HepG2 (cell line): ENCODE data around the gene CDH23. TPM values are rescaled to one million over a fixed set of nuclear protein-coding genes. Genes with fewer than 3 reads are reported as not detected.
A peak's percentile ranks its signal among the peaks of the same experiment; 100 is the strongest.

Experiments used
- BATF2 ChIP-seq: sonication (generic); formaldehyde crosslinking; IDR thresholded peaks from 2 replicates; pipeline ENCODE4 v1.8.0; 2022; ENCODE audit warnings: mild to moderate bottlenecking, missing genetic modification reagents, moderate library complexity
- CEBPZ ChIP-seq: IDR thresholded peaks from 2 replicates; pipeline ENCODE4 v1.6.1; 2012; ENCODE audit warnings: low read length, improper control_type of control experiment
- CTCF ChIP-seq: sonication (generic); formaldehyde crosslinking; IDR thresholded peaks from 2 replicates; pipeline ENCODE4 v1.5.0; 2020; ENCODE audit warnings: mild to moderate bottlenecking, missing genetic modification reagents, moderate library complexity
- FOXC1 ChIP-seq: sonication (generic); formaldehyde crosslinking; IDR thresholded peaks from 2 replicates; pipeline ENCODE4 v1.8.0; 2022; ENCODE audit warnings: mild to moderate bottlenecking, missing genetic modification reagents, borderline replicate concordance
- GLMP ChIP-seq: sonication (generic); formaldehyde crosslinking; IDR thresholded peaks from 2 replicates; pipeline ENCODE4 v1.9.0; 2021; ENCODE audit warnings: missing genetic modification reagents, mild to moderate bottlenecking, borderline replicate concordance
- LCORL ChIP-seq, 2 experiments: fragments of 450-650 bp in 1 of 2; sonication (generic) in 1 of 2; formaldehyde crosslinking in 1 of 2; IDR thresholded peaks; 2 replicates each; pipeline versions ENCODE4 v1.5.0 to v1.6.1; 2017 to 2020; ENCODE audit warnings: antibody characterized with exemption in 1 of 2, missing genetic modification reagents in 1 of 2
- MIER2 ChIP-seq: IDR thresholded peaks from 2 replicates; pipeline ENCODE4 v1.6.1; 2016; ENCODE audit warnings: missing biosample characterization, missing genetic modification reagents
- MXD4 ChIP-seq: IDR thresholded peaks from 2 replicates; pipeline ENCODE4 v1.6.1; 2016; ENCODE audit warnings: mild to moderate bottlenecking, missing biosample characterization, missing genetic modification reagents
- SATB2 ChIP-seq: sonication (generic); formaldehyde crosslinking; IDR thresholded peaks from 2 replicates; pipeline ENCODE4 v1.5.0; 2020; ENCODE audit warnings: missing genetic modification reagents
- XRCC5 ChIP-seq: fragments of 200-400 bp; formaldehyde crosslinking; optimal IDR thresholded peaks from 2 replicates; pipeline ENCODE3; 2017; ENCODE audit warnings: mild to moderate bottlenecking, low read length
- ZFP41 ChIP-seq: sonication (generic); formaldehyde crosslinking; IDR thresholded peaks from 2 replicates; pipeline ENCODE4 v1.4.0; 2020; ENCODE audit warnings: mild to moderate bottlenecking, missing genetic modification reagents, borderline replicate concordance
- ZNF441 ChIP-seq: sonication (generic); formaldehyde crosslinking; IDR thresholded peaks from 2 replicates; pipeline ENCODE4 v1.7.0; 2021; ENCODE audit warnings: missing genetic modification reagents, borderline replicate concordance
- ZNF629 ChIP-seq: sonication (generic); formaldehyde crosslinking; conservative IDR thresholded peaks from 2 replicates; pipeline ENCODE4 v1.5.0; 2020; ENCODE audit warnings: missing genetic modification reagents
- ZNF646 ChIP-seq: sonication (generic); formaldehyde crosslinking; IDR thresholded peaks from 2 replicates; pipeline ENCODE4 v1.9.0; 2021; ENCODE audit warnings: mild to moderate bottlenecking, missing genetic modification reagents
- polyA plus RNA-seq, 8 experiments: library from polyadenylated mRNA; depleted of rRNA in 3 of 8; stranded (reverse) in 7 of 8; unstranded in 1 of 8; fragments of >200 nt; fragmentation: Illumina TruSeq in 4 of 8; extraction: Trizol in 4 of 8; gene quantifications; 2 replicates each; pipeline versions ENCODE4 v1.2.1 to v1.2.3, GENCODE V29; 2011 to 2016; ENCODE audit warnings: low read depth in 4 of 8, missing spikeins in 1 of 8, mixed read lengths in 1 of 8; ENCODE audit not compliant: insufficient read depth in 1 of 8
- total RNA-seq, 5 experiments: library from RNA; depleted of rRNA; stranded (reverse); fragments of >200 nt; fragmentation: Illumina TruSeq; extraction: Trizol; gene quantifications; 2 replicates each; pipeline ENCODE4 v1.2.3, GENCODE V29; 2016; ENCODE audit warnings: low read depth in 1 of 5

CDH23 gene
- total and polyA plus RNA-seq, 2 of the 13 experiments (the other 11 are each of a cell fraction or from before 2014, with no cell fraction given), result 0.13 TPM; not detected in 1

DNA sequence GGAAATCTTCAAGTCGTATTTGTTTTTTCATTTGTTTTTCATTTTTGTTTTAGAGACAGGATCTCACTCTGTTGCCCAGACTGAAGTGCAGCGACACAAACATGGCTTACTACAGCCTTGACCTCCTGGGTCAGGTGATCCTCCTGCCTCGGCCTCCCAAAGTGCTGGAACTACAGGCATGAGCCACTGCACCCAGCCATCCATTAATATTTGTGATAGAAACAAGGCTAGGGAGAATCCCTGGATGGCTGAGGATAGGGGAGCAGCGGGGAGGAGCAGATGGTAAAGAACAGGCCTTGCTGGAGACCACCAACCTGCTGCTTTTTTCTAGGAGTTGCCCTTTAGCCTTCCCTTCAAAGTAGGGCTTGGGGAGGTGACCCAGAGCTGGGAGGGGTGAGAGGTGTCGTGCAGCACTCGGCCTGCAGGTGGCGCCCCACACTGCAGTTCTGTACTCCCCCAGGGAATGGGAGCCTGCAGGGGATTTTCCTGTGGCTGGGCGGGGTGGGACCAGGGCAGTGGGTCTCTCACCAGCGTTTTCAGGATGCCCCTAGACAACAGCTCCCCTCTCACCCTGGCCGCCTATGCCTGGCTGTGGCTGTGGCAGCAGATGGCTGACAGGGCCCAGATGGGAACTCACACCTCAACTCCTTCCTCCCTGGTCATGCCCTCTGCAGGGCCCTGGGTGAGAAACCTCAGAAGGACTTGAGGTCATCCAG, 12.6 kb upstream of the CDH23 start (continued):
- TF ChIP-seq CTCF (CRISPR knock-in tag) (peak; percentile 91), ZNF629 (CRISPR knock-in tag) (no peak), MXD4 (CRISPR knock-in tag) (no peak), CEBPZ (no peak), XRCC5 (peak; percentile 46), ZNF441 (CRISPR knock-in tag) (no peak), LCORL (IDR thresholded peaks at IDR 0.05) (no peak), LCORL (CRISPR knock-in tag; IDR thresholded peaks at IDR 0.05) (no peak), GLMP (no peak), FOXC1 (CRISPR knock-in tag) (no peak), SATB2 (CRISPR knock-in tag) (no peak), MIER2 (CRISPR knock-in tag) (no peak), BATF2 (CRISPR knock-in tag) (no peak), ZNF646 (CRISPR knock-in tag) (no peak), ZFP41 (CRISPR knock-in tag) (no peak)
